Adrenal gland (tissue), 12 donors: ENCODE measurements around the gene AUTS2. TPM values are rescaled to one million over a fixed set of nuclear protein-coding genes. Genes with fewer than 3 reads are reported as not detected.
A peak's percentile ranks its signal among the peaks of the same experiment; 100 is the strongest.

Experiments used
- DNase-seq, 7 donors: peaks; one replicate each; pipeline ENCODE4 v3.0.0-alpha.2; 2019 to 2020
- H3K27ac ChIP-seq, 5 donors: fragments of 200-600 bp; sonication (generic) in 4 of 5; 1 replicate in 3 of 5; 2 replicates in 2 of 5; pipeline versions ENCODE4 v1.5.1 to v1.8.0; 2016 to 2020; ENCODE audit warnings: mild to moderate bottlenecking in 1 of 5
- H3K27me3 ChIP-seq: fragments of 200-600 bp; 2 replicates; pipeline ENCODE4 v1.8.0; 2021
- H3K36me3 ChIP-seq, 2 donors: fragments of 200-600 bp; replicated peaks in 1 of 2; 1 replicate in 1 of 2; 2 replicates in 1 of 2; pipeline versions ENCODE4 v1.5.1 to v1.8.0; 2018 to 2022
- H3K4me1 ChIP-seq, 2 donors: fragments of 200-600 bp; replicated peaks in 1 of 2; 1 replicate in 1 of 2; 2 replicates in 1 of 2; pipeline versions ENCODE4 v1.5.1 to v1.8.0; 2018 to 2021
- H3K4me3 ChIP-seq, 4 donors: fragments of 200-600 bp; sonication (generic) in 3 of 4; one replicate each; pipeline ENCODE4 v1.5.1; 2016 to 2018
- H3K9me3 ChIP-seq, 3 donors: fragments of 200-600 bp; sonication (generic) in 1 of 3; replicated peaks in 1 of 3; 1 replicate in 2 of 3; 2 replicates in 1 of 3; pipeline versions ENCODE4 v1.5.1 to v1.8.0; 2016 to 2021
- POLR2A ChIP-seq, 2 donors: fragments of 450-650 bp; IDR thresholded peaks; one replicate each; pipeline ENCODE4 v1.6.1; 2017; ENCODE audit warnings: antibody characterized with exemption in 2 of 2, mild to moderate bottlenecking in 2 of 2, moderate library complexity in 1 of 2
- WGBS, 4 donors: extraction: QIAGEN DNeasy Blood & Tissue Kit in 2 of 4; methylation state at CpG; one replicate each; pipeline versions ENCODE4 v1.1.5 to v1.1.7; 2013 to 2017; 5-methylcytosine and 5-hydroxymethylcytosine counted together
- intact Hi-C, 2 donors: fragments of 100-400 bp; cut with DNase I; formaldehyde crosslinking; loops; one replicate each; pipeline versions ENCODE4 v1.14.1 to v1.15.0; 2022 to 2023
- polyA plus RNA-seq, 3 donors: library from polyadenylated mRNA; stranded (reverse); fragments of 200-250 nt in 2 of 3; fragments of 350-450 nt in 1 of 3; fragmentation: Illumina TruSeq in 1 of 3; extraction: RNeasy Lipid Tissue Mini Kit (QIAGEN cat#74804) in 1 of 3; gene quantifications; one replicate each; pipeline ENCODE4 v1.2.3, GENCODE V29; 2013 to 2014
- total RNA-seq, 9 donors: library from RNA; depleted of rRNA in 4 of 9; stranded (reverse); fragments of >200 nt in 4 of 9; fragments of 120-200 nt in 1 of 9; fragmentation: NEBNext Ultra II Directional in 1 of 9; extraction: Animal tissue kit (Norgen Biotek cat#: 25700) in 1 of 9; gene quantifications; one replicate each; pipeline versions ENCODE4 v1.1.0 to v1.2.4, GENCODE V29; 2013 to 2023
- TF ChIP-seq, protein P1 (sequence below), 6 experiments: fragments of 450-650 bp in 4 of 6; fragments of 200-600 bp in 2 of 6; sonication (generic) in 1 of 6; IDR thresholded peaks; 1 replicate in 5 of 6; 2 replicates in 1 of 6; pipeline versions ENCODE4 v1.5.1 to v1.8.0; 2016 to 2021; ENCODE audit warnings: antibody characterized with exemption in 6 of 6, mild to moderate bottlenecking in 2 of 6, moderate library complexity in 1 of 6
- donor health status: healthy with polysubstance abuse.
- donor health status: Bipolar disorder and iron deficiency.
- donor health status: DM: yes; HTN: yes; CAD: no.
- donor health status: DM: no; HTN: no; CAD: no.
- donor health status: DM: no; HTN: no; CAD: no.
- donor health status: DM: yes; HTN: yes; CAD: no.

AUTS2 gene
- total and polyA plus RNA-seq, 12 donors, result 6.4 to 44.0 (median 15.2) TPM

DNA sequence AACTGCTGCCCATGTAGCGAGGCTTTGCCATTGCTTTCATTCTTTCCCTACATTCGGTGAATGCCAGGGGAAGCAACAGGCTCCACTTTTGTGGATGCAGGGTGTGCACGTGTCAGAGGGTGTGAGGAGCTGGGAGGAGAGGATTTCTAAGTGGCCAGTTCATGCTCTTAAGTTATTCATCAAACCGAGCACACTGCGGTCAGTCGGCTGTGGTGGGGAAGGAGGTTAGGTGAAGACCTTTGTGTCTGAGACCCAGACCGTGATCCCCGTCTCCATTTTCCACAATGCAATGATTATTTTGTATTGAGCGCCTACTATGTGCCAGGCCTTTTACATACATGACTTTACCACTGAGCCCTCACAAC is 1095.0 kb downstream of the AUTS2 start:
- TF ChIP-seq POLR2A (IDR thresholded peaks at IDR 0.05), result no peak
- TF ChIP-seq, protein P1, sequence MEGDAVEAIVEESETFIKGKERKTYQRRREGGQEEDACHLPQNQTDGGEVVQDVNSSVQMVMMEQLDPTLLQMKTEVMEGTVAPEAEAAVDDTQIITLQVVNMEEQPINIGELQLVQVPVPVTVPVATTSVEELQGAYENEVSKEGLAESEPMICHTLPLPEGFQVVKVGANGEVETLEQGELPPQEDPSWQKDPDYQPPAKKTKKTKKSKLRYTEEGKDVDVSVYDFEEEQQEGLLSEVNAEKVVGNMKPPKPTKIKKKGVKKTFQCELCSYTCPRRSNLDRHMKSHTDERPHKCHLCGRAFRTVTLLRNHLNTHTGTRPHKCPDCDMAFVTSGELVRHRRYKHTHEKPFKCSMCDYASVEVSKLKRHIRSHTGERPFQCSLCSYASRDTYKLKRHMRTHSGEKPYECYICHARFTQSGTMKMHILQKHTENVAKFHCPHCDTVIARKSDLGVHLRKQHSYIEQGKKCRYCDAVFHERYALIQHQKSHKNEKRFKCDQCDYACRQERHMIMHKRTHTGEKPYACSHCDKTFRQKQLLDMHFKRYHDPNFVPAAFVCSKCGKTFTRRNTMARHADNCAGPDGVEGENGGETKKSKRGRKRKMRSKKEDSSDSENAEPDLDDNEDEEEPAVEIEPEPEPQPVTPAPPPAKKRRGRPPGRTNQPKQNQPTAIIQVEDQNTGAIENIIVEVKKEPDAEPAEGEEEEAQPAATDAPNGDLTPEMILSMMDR (IDR thresholded peaks at IDR 0.05), result no peak
- WGBS, 4 donors, result 55 to 67% (median 59%) methylated on average over 9 of the region's 9 CpGs
- no peaks in the 10 kb centered on the region for H3K36me3 ChIP-seq
- peak in 1 of 7 donors; percentile 19 for DNase-seq
- peak overlapping the region in 2 of 5 donors; percentile 59 to 69 for H3K27ac ChIP-seq
- H3K9me3 ChIP-seq, result no peaks in the 10 kb centered on the region
- peak overlapping the region in 2 of 4 donors; percentile 59 to 85 for H3K4me3 ChIP-seq
- intact Hi-C loops, result loop anchor here in 1 of 2 donors (10.0 kb wide), 1 partner anchor 649 kb away; no protein-coding TSS in a partner anchor
- peaks cover 0 to 10% of the 10 kb centered on the region in 2 donors for H3K4me1 ChIP-seq
- no peaks in the 10 kb centered on the region for H3K27me3 ChIP-seq

DNA sequence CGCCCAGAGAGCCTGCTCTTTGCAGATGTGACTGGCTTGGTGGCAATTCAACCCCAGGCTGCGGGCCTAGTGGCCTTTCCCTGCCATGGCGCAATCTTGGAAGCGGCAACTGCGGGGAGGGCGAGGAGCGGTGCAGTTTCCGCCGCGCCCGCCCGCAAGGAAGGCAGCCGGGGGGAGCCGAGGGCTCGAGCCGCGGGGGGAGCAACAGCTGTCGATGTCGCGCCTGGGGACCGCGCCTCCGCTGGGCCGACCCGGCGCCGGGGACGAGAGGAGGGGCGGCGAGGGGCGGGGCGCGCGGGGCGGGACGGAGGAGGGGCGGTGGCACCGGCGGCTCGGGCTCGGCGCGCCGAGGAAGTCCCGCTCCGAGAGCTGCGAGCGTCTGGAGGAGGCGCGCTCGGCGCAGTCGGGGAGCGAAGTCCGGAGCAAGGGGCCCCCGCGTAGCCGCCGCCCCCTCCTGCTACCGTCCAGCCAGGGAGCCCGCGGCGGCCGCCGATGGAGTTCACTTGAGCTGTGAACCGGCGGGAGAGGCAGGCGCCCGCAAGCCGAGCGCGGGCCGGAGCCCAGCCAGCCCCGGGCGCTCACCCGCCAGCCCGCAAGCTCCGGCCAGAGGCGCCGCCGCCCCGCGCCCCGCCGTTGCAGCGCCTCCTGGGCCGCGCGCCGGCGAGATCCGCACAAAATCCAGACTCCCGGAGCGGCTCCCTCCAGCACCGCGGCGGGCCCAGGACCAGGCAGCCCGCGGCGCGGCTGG is 1095.6 kb downstream of the AUTS2 start:
- peak; percentile 52 to 74 (median 66) for DNase-seq
- Histone ChIP-seq H3K4me3 (peak overlapping the region in 2 of 4 donors; percentile 59 to 85), H3K36me3 (no peaks in the 10 kb centered on the region), H3K9me3 (no peaks in the 10 kb centered on the region), H3K27ac (peak overlapping the region in 2 of 5 donors; percentile 59 to 69), H3K4me1 (peaks cover 0 to 10% of the 10 kb centered on the region in 2 donors), H3K27me3 (no peaks in the 10 kb centered on the region)
- peak in 1 of 2 donors; percentile 24 for TF ChIP-seq POLR2A (IDR thresholded peaks at IDR 0.05)
- TF ChIP-seq, protein P1 (IDR thresholded peaks at IDR 0.05), result peak in 5 of 6 experiments; percentile 15 to 42 (median 27)
- intact Hi-C loops, result loop anchor here in 1 of 2 donors (10.0 kb wide), 1 partner anchor 649 kb away; no protein-coding TSS in a partner anchor
- 0 to 6% (median 1%) methylated on average over 5 to 97 of the region's 101 CpGs for WGBS, 4 donors

DNA sequence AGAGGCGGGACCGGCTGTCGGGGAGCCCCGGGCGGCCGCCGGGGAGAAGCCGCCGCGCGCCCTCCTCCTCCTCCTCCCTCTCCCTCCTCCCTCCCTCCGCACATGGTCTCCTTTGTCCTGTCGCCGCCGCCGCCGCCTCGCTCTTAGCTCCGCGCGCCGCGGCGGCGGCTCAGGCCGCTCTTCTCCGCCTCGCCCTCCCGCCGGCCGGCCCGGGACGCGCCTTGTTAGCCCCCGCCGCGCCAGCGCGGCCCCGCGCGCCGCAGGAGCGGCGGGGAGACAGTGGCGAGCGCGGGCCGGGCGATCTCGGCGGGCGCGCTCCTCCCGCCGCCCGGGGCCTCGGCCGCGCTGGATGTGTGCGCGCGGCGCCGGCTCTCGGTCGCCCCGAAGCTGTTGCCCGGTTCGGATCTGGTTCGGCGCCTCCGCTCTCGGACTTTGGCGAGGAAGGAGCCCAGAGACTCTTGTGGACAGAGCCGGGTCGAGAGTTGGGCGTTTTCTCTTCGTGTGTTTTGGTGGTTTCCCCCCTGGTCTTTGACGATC is 1096.2 kb downstream of the AUTS2 start:
- Histone ChIP-seq H3K4me1 (peaks cover 0 to 10% of the 10 kb centered on the region in 2 donors), H3K36me3 (no peaks in the 10 kb centered on the region), H3K4me3 (peak overlapping the region in 2 of 4 donors; percentile 59 to 85), H3K27me3 (no peaks in the 10 kb centered on the region), H3K27ac (peak overlapping the region in 2 of 5 donors; percentile 59 to 69), H3K9me3 (no peaks in the 10 kb centered on the region)
- intact Hi-C loops, result loop anchor here in 1 of 2 donors (10.0 kb wide), 1 partner anchor 650 kb away; no protein-coding TSS in a partner anchor
- peak; percentile 32 to 62 (median 38) for DNase-seq
- TF ChIP-seq, protein P1 (IDR thresholded peaks at IDR 0.05), result no peak
- TF ChIP-seq POLR2A (IDR thresholded peaks at IDR 0.05), result no peak
- WGBS, 4 donors, result 0 to 1% (median 0%) methylated on average over 24 to 80 of the region's 80 CpGs; no CpG with 5 or more reads in 1 of the 4 donors
